Brain pericyte (primary cell): ENCODE measurements around the gene TAMM41.
"Not testable (repeated sequence)": the region's sequence is repeated elsewhere in the genome, so short reads cannot be mapped to it uniquely, and the experiment has no call there.

Experiments used
- DNase-seq: peaks from one replicate; pipeline ENCODE4 v3.0.0-alpha.2; 2012; ENCODE audit warnings: low read depth, low spot score

The TAMM41 gene

GRCh38 chr3:11814663-11815062, 32.0 kb downstream of the TAMM41 start:
- DNase-seq = no peak

DNA sequence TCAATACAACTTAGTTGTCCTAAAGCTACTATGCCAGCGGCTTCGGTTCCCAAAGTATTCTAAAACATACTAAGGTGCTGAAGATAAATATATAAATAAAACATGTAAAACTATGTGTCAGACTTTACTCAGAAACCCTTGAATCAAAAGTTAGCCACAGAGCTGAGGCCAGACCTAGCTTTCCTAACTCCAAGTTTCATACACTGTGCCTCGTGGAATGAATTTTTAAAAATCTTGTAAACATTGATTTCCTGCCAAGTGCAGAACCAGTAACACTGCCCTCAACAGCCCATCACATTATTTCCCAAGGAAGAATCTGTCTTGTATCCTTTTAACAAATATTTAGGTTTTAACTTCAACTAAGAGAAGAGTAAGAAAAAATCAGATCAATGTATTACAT, 36.4 kb downstream of the TAMM41 start:
- DNase-seq = no peak

DNA sequence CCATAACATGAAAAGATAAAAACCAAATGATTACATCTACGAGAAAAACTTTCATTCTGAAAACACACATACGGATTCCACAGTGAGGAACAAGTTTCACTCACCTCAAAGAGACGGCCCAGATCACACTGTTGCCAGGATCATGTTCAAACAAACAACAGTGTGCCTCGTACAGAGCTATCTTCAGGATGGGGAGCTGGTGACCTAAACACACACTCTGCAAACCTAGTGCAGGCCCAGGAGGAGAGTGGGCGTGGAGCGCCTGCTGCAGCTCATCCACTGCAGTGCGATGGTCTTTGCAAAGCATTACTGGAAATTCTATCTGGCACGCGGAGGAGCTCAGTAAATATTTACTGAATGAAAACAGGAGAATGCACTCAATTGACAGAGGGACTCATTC, 38.5 kb downstream of the TAMM41 start:
- no peak for DNase-seq

DNA sequence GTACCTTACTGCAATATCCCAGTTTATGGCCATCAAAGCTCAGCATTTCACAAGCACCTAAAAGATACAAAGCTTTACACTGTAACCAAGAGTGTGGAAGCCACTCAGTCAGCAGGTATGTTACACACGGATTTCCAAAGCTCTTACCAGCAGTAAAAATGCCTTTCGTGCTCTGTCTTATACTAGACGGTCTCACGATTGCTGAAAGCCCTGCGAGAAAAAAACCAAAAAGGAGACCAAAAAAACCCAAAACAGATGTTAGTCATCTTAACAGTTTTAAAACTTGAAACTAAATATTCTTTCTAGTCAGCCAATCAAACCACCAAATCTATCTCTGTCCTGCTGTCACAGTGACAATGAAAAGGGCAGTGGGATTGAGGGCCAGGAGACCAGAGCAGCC, 39.0 kb downstream of the TAMM41 start:
- no peak for DNase-seq

- DNase-seq = no peak
These were observed 41.0 kb downstream of the TAMM41 start for GRCh38 chr3:11805716-11806115.

- no peak for DNase-seq
These were observed 42.5 kb downstream of the TAMM41 start for GRCh38 chr3:11803977-11804892.

DNA sequence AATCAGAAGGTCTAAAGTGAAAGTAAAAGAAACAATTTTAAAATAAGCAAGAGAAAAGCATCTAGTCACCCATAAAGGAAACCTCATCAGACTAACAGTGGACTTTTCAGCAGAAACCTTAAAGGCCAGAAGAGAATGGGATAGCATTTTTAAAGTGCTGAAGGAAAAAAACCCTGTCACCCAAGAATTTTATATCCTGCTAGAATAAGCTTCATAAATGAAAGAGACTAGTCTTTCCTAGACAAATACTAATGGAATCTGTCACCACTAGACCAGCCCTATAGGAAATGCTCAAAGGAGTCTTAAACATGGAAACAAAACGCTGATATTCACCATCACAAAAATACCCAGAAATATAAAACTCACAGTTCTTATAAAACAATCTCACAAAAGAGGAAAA, 46.9 kb downstream of the TAMM41 start:
- DNase-seq = no peak

- DNase-seq = no peak
These were observed 51.8 kb downstream of the TAMM41 start for GRCh38 chr3:11794927-11795326.

DNA sequence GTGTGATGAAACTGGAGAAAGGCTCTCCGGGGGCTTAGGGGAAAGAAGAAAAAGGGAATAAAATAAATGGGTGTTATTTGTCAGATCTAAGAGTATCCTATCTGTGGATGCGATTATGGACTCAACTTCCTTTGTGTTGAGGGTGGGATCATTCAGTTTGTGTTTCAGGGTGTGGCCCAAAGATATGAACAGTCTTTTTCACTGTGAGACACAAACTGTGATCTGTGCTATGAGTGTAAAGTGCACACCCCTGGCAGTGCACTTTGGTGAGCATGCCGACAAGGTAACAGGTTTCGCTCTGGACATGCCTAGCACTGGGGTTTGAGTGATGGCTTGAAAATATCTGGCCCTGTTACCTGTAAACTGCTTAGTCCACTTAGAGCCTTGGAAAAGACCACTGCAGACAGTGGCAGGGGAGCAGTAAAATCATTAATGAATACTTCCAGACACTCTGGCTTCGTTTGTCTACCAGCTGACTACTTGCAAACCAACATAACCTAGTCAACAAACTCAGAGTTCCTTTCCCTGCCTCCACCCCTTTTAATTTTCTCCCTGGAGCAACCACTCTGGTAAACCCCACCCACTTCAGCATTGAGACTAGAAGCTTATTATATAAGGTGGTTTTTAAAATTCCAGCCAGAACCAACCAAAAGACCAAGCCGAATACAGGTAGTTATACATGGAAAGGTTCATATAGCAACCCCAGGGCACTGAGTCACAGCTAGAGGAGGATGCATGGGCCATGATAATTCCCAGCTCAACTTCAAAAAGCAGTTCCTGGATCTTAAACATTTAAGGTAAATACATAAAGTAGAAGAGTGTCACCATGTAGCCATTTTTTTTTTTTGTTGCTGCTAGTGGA, 55.1 kb downstream of the TAMM41 start:
- DNase-seq = no peak

GRCh38 chr3:11789412-11789811, 57.3 kb downstream of the TAMM41 start:
- no peak for DNase-seq

DNA sequence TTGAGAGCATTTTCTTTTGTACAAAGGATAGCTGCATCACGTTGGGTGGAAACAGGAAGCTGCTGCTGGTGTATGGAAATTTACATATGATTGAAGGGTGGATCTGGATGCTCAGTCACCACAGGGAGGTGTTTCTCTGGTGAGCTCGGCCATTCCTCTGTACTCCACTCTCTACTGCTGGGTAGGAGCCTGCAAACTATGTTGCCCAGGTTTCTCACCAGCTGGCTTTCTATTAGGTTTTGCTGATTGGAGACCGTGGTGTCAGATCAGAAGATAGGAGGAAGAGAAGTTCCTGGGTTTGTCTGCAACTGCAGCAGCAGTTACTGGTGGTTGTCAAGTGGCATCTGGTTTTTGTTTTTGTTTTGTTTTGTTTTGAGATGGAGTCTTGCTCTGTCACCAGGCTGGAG, 61.7 kb downstream of the TAMM41 start:
- DNase-seq = no peak

- DNase-seq = no peak
These were observed 66.3 kb downstream of the TAMM41 start for GRCh38 chr3:11780341-11780740.

DNA sequence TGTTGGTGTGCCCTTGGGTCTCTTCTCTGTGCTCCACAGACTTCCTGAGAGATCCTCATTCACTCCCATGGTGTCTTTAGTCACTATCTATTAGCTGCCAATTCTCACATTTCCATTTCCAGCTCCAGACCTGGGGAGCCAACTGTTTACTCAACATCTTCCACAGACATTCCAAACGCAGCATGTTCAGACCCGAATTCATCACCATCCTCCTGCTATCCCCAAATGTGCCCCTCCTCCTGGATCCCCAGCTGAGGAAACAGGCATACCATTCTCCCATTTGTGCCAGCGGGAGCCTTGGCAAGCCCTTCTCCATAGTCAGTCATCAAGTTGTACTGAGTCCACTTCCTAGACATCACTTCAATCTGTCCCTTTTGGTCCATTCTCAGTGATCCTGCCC, 67.1 kb downstream of the TAMM41 start:
- no peak for DNase-seq

DNA sequence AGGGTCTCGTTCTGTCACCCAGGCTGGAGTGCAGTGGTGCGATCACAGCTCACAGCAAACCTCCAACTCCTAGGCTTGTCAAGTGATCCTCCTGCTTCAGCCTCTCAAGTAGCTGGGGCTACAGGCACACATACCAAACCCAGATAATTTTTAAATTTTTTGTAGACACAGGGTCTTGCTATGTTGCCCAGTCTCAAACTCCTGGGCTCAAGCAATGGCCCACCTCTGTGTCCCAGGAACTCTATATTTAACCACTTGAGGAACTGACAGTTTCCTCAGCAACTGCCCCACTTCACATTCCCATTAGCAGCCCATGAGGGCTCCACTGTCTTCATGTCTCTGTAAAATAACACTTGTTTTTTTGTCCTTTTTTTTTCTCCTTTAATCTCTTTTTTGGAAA, 68.4 kb downstream of the TAMM41 start:
- DNase-seq = no peak

DNA sequence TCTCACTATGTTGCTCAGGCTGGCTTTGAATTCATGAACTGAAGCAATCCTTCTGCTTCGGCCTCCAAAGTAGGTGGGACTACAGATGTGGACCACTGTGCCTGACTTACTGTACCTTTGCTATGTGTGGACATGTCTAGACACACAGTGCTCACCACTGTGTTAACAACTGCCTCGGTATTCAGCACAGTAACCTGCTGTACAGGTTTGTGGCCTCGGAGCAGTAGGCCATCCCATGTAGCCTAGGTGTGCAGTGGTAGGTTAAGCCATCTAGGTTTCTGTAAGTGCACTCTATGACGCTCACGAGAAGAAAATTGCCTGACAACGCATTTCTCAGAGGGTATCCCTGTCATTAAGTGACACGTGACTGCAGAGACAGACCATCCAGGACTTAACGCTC, 70.3 kb downstream of the TAMM41 start:
- no peak for DNase-seq

GRCh38 chr3:11775493-11775892, 71.2 kb downstream of the TAMM41 start:
- no peak for DNase-seq

GRCh38 chr3:11774296-11774877, 72.3 kb downstream of the TAMM41 start:
- no peak for DNase-seq

DNA sequence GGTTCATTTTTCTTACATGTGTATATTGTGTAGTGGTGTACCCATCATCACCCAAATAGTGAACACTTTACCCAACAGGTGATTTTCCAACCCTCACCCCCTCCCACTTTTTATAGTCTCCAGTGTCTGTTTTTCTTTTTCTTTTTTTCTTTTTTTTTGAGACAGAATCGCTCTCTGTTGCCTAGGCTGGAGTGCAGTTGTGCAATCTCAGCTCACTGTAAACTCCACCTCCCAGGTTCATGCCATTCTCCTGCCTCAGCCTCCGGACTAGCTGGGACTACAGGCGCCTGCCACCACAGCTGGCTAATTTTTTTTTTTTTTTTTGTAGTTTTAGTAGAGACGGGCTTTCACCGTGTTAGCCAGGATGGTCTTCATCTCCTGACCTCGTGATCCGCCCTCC, 74.8 kb downstream of the TAMM41 start:
- DNase-seq = not testable (repeated sequence)

- DNase-seq = no peak
These were observed 76.0 kb downstream of the TAMM41 start for GRCh38 chr3:11770477-11771391.

DNA sequence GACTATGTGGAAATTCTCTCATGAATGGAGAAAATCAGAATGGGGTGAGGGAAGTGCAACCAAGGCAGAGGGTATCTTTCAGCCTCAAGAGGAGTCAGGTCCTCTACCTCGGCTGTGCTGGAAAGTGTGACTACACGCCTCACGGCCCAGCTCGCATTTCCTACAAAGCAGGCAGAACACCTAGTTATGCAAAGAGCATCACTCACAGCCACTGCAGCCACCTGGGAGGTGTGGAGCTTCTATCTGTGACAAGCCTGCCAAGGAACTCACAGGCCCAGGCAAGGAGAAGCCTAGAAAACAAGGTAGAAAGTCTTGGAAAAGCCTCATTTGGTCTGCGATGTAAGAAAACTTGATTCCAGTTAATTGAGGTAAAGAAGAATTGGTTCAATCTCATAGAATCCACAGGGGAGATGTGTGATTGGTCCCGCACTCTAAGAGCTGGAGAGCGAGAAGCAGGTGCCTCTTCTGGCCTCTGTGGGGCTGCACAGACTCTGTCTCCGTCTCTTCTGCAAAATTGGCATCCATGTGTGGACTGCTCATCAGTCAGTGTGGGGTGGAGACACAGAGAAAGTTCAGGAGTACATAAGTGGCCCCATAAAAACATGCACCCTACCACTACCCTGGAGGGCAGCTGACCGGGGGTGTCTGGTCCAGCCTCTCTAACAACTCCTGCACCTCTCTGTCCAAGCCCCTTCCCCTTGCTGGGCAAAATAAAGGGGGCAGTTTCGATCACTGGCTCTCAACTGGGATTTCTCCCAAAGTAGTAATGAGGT, 76.8 kb downstream of the TAMM41 start:
- no peak for DNase-seq
